ENCODE results near the gene GLTP.
"Not testable (repeated sequence)": the region's sequence is repeated elsewhere in the genome, so short reads cannot be mapped to it uniquely, and the experiment has no call there.

Gene GLTP

GRCh38 chr12:109905301-109905700 is 25.0 kb upstream of the GLTP start:
- no peak for DNase-seq (ENCODE audit: low read depth in 2 of 2)
- no peak for TF ChIP-seq CTCF (IDR thresholded peaks at IDR 0.05; ENCODE audit: low read depth, low read length)

GRCh38 chr12:109902891-109903418 is 22.6 kb upstream of the GLTP start:
- DNase-seq (ENCODE audit: low read depth in 2 of 2) = no peak
- no peak overlapping the region for H3K4me3 ChIP-seq (replicated peaks in 1 of 2; ENCODE audit: low read depth in 2 of 2, low read length in 2 of 2)
- no peak for TF ChIP-seq CTCF (IDR thresholded peaks at IDR 0.05; ENCODE audit: low read depth, low read length)

More at GRCh38 chr12:109905301-109905700, 25.0 kb upstream of the GLTP start:
- H3K4me3 ChIP-seq (replicated peaks in 1 of 2; ENCODE audit: low read depth in 2 of 2, low read length in 2 of 2) = no peak overlapping the region

GRCh38 chr12:109900752-109901580 is 20.6 kb upstream of the GLTP start:
- H3K4me3 ChIP-seq (replicated peaks in 1 of 2; ENCODE audit: low read depth in 2 of 2, low read length in 2 of 2) = peak overlapping the region; percentile 71 to 80
- DNase-seq (ENCODE audit: low read depth in 2 of 2) = peak in 1 of 2 donors; percentile 6
- no peak for TF ChIP-seq CTCF (IDR thresholded peaks at IDR 0.05; ENCODE audit: low read depth, low read length)

GRCh38 chr12:109899783-109900751 is 19.7 kb upstream of the GLTP start, which contains the start of gene TCHP:
TCHP (plus strand) TSS chr12:109900274; CDS start chr12:109903027, 2,753 bp downstream.
- peak; percentile 49 for TF ChIP-seq CTCF (IDR thresholded peaks at IDR 0.05; ENCODE audit: low read depth, low read length)
- peak; percentile 90 for DNase-seq (ENCODE audit: low read depth in 2 of 2)

DNA sequence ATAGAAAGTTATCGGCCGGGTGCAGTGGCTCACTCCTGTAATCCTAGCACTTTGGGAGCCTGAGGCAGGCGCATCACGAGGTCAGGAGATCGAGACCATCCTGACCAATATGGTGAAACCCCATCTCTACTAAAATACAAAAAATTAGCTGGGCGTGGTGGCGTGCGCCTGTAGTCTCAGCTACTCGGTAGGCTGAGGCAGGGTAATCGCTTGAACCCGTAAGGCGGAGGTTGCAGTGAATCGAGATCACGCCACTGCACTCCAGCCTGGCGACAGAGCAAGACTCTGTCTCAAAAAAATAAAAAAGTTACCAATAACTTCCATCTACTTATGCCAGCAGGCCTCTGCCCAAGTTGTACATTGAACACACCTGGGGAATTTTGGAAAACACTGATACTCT is 19.0 kb upstream of the GLTP start:
- DNase-seq (ENCODE audit: low read depth in 2 of 2) = not testable (repeated sequence)
- peak overlapping the region; percentile 71 to 80 for H3K4me3 ChIP-seq (replicated peaks in 1 of 2; ENCODE audit: low read depth in 2 of 2, low read length in 2 of 2)

More at GRCh38 chr12:109899783-109900751, 19.7 kb upstream of the GLTP start, which contains the start of gene TCHP:
- H3K4me3 ChIP-seq (replicated peaks in 1 of 2; ENCODE audit: low read depth in 2 of 2, low read length in 2 of 2) = peak within 1 kb of the TSS; percentile 71 to 80

DNA sequence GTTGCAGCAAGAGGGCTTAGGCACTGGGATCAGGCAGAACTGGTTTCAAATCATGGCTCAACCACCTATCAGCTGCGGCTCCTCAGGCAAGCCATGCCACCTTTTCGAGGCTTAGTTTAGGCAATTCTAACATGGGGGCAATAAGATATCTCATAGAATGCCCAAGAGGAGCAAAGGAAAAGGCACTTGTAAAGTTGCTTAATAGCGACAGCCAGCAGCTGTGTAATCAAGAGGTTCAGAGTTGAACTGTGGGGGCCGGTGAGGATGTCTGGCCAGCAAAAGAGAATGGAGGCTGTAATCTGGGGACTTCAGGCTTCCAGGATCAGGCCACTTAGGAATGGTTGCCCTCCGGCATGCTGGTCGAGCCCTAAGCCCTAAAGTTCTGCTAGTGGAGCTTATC is 16.7 kb upstream of the GLTP start:
- DNase-seq (ENCODE audit: low read depth in 2 of 2) = no peak
- H3K4me3 ChIP-seq (replicated peaks in 1 of 2; ENCODE audit: low read depth in 2 of 2, low read length in 2 of 2) = no peak overlapping the region
- no peak for TF ChIP-seq CTCF (IDR thresholded peaks at IDR 0.05; ENCODE audit: low read depth, low read length)
